Panc1 (cell line): ENCODE data around the gene MYO1H. TPM values are rescaled to one million over a fixed set of nuclear protein-coding genes. Genes with fewer than 3 reads are reported as not detected.

ENCODE experiments used
- ATAC-seq: fragments of 200-7000 bp; cut with Tn5 transposase; 2 replicates; pipeline ENCODE4 v1.9.1; 2020; ENCODE audit warnings: mild to moderate bottlenecking, moderate library complexity
- BruUV-seq: library from RNA; stranded (reverse); fragments of 400-500 nt; replicated peaks from 2 replicates; lab custom pipeline; 2021; lab: Mats Ljungman, UMichigan
- CTCF ChIA-PET: fragments of 300-600 bp; sonication (Branson Sonifier 250); formaldehyde crosslinking; loops from one replicate; lab custom pipeline; 2022; ENCODE audit warnings: antibody characterized with exemption; lab: Charles Lee
- POLR2A ChIA-PET: fragments of 300-600 bp; sonication (Branson Sonifier 250); formaldehyde crosslinking; loops from one replicate; lab custom pipeline; 2022; ENCODE audit warnings: antibody characterized with exemption; lab: Charles Lee
- DNase-seq: peaks from one replicate; pipeline ENCODE4 v3.0.0-alpha.2; 2010; ENCODE audit warnings: low read depth, low spot score
- H3K27ac ChIP-seq: 2 replicates; pipeline ENCODE4 v1.5.1; 2011; ENCODE audit warnings: mild to moderate bottlenecking, low read length, inconsistent platforms
- H3K27me3 ChIP-seq: fragments of 200-500 bp; sonication (Bioruptor generic); 2 replicates; pipeline ENCODE4 v1.6.0; 2014; ENCODE audit warnings: low read length, inconsistent platforms; ENCODE audit not compliant: control insufficient read depth, insufficient read depth
- H3K36me3 ChIP-seq: fragments of 200-500 bp; sonication (Bioruptor generic); 2 replicates; pipeline ENCODE4 v1.5.1; 2014; ENCODE audit warnings: inconsistent platforms, mild to moderate bottlenecking, low read length, moderate library complexity; ENCODE audit not compliant: control insufficient read depth, insufficient read depth
- H3K4me1 ChIP-seq: 2 replicates; pipeline ENCODE4 v1.5.1; 2011; ENCODE audit warnings: inconsistent platforms, mild to moderate bottlenecking, low read length, moderate library complexity; ENCODE audit not compliant: control insufficient read depth, insufficient read depth
- H3K4me3 ChIP-seq, 2 experiments: 2 replicates each; pipeline ENCODE4 v1.5.1; 2011 to 2012; ENCODE audit warnings: low read depth in 2 of 2, low read length in 2 of 2, mild to moderate bottlenecking in 2 of 2, inconsistent platforms in 1 of 2, moderate library complexity in 1 of 2
- H3K9me3 ChIP-seq: fragments of 200-500 bp; sonication (Bioruptor generic); 2 replicates; pipeline ENCODE4 v1.5.1; 2014; ENCODE audit warnings: low read depth, mild to moderate bottlenecking, inconsistent platforms, low read length, moderate library complexity; ENCODE audit not compliant: control insufficient read depth, insufficient read depth
- CTCF ChIP-seq: fragments of 450-650 bp; IDR thresholded peaks from 2 replicates; pipeline ENCODE4 v1.5.1; 2017; ENCODE audit warnings: mild to moderate bottlenecking
- POLR2AphosphoS5 ChIP-seq: IDR thresholded peaks from 2 replicates; pipeline ENCODE4 v1.6.1; 2012; ENCODE audit warnings: mild to moderate bottlenecking, low read depth, low read length, moderate library complexity
- REST ChIP-seq, 2 experiments: IDR thresholded peaks; 2 replicates each; pipeline ENCODE4 v1.6.1; 2011 to 2012; ENCODE audit warnings: low read depth in 2 of 2, control low read depth in 1 of 2, low read length in 1 of 2, mild to moderate bottlenecking in 1 of 2, moderate library complexity in 1 of 2; ENCODE audit not compliant: insufficient read depth in 1 of 2
- SIN3A ChIP-seq: IDR thresholded peaks from 2 replicates; pipeline ENCODE4 v1.6.1; 2012; ENCODE audit warnings: low read depth, mild to moderate bottlenecking, low read length, moderate library complexity, borderline replicate concordance; ENCODE audit not compliant: insufficient read depth
- TCF7L2 ChIP-seq: IDR thresholded peaks from 2 replicates; pipeline ENCODE4 v1.6.1; 2011; ENCODE audit warnings: mild to moderate bottlenecking, low read depth, low read length, inconsistent platforms
- in situ Hi-C: cut with HindIII; loops from 2 replicates; pipeline ENCODE4 v1.10.0; 2016; ENCODE audit warnings: low sequenced_read_pairs, low pct_unique_long_range_greater_than_20kb
- intact Hi-C: fragments of 100-400 bp; cut with micrococcal nuclease; formaldehyde crosslinking; loops from one replicate; pipeline ENCODE4 v1.10.0; 2022; ENCODE audit not compliant: unreplicated experiment
- total RNA-seq: library from RNA; stranded (reverse); gene quantifications from one replicate; pipeline ENCODE4 v1.2.1, GENCODE V29; 2021; ENCODE audit not compliant: unreplicated experiment

Gene MYO1H
- total RNA-seq, 1 experiment from 2014 or later: not detected

GRCh38 chr12:109336593-109336992, 11.1 kb upstream of the MYO1H start:
- in situ Hi-C loops: no loop called here
- Histone ChIP-seq H3K9me3 (no peaks in the 10 kb centered on the region), H3K4me1 (no peaks in the 10 kb centered on the region), H3K4me3 (no peak overlapping the region), H3K36me3 (no peaks in the 10 kb centered on the region), H3K27ac (no peak overlapping the region), H3K27me3 (peaks cover 2% of the 10 kb centered on the region; the same call in 1 of the 2 replicates)
- ATAC-seq (no peak), DNase-seq (no peak)
- TF ChIP-seq REST (IDR thresholded peaks at IDR 0.05; ENCODE audit: insufficient read depth in 1 of 2, low read depth in 2 of 2, low read length in 1 of 2): no peak
- TF ChIP-seq TCF7L2: no peak
- no peak for TF ChIP-seq CTCF
- no peak for TF ChIP-seq POLR2AphosphoS5
- no peak for TF ChIP-seq SIN3A
- CTCF ChIA-PET: interaction anchor here (0.7 kb wide), 1 partner anchor 220 kb away, joined by 3 read pairs; no protein-coding TSS in a partner anchor
- POLR2A ChIA-PET: no interaction called here
- intact Hi-C loops: no loop called here
- BruUV-seq: no TSS peak

- CTCF ChIA-PET: no interaction called here
- TF ChIP-seq SIN3A: no peak
- no peak for TF ChIP-seq REST (IDR thresholded peaks at IDR 0.05; ENCODE audit: insufficient read depth in 1 of 2, low read depth in 2 of 2, low read length in 1 of 2)
- TF ChIP-seq TCF7L2: no peak
- no peak for TF ChIP-seq POLR2AphosphoS5
- no peak for TF ChIP-seq CTCF
- intact Hi-C loops (no loop called here), in situ Hi-C loops (no loop called here)
- BruUV-seq: no TSS peak
- Histone ChIP-seq H3K9me3 (no peaks in the 10 kb centered on the region), H3K27ac (no peak overlapping the region), H3K36me3 (no peaks in the 10 kb centered on the region), H3K4me3 (no peak overlapping the region), H3K27me3 (0 out of 2 replicates have a peak, but pooled peaks cover 2% of the 10 kb centered on the region), H3K4me1 (no peaks in the 10 kb centered on the region)
- POLR2A ChIA-PET: no interaction called here
- DNase-seq (no peak), ATAC-seq (no peak)
These were observed 4.0 kb upstream of the MYO1H start for GRCh38 chr12:109343677-109344076.
